ENCODE measurements around the gene CCNG2. TPM values are rescaled to one million over a fixed set of nuclear protein-coding genes. Genes with fewer than 3 reads are reported as not detected.

CCNG2 gene
- total and polyA plus RNA-seq, 2 of the 13 experiments (the other 11 are each of a cell fraction or from before 2014, with no cell fraction given), result 3.9 to 11.5 TPM

DNA sequence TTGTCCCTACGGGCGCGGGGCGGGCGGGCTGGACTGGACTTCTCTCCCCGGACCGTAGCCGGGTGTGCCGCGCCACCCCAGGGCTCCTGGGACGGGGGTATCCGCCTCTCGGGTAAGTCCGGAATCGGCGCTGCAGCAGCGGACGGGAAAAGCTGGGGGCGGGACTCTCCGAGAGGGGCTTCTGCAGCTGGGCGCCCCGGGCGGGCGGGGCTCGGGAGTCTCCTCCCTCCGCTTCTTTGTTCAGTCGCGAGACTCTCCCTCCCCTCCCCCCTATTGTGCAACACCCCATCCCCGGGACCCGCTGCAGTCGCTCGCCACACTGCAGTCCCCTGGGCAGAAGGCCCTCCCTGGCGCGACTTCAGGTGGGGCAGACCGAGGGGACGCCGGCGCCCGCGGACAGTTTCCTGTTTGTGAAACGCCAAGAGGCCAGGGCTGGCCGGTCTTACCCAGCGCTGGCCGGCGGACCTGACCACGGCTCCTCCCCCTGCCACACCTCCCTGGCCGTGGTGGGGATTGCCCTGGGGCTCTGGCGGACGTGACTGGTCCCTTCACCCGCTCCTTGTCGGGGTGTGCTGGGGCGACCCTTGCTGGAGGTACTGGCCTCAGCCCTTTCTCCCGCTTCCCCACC lies 966 bp downstream of the CCNG2 start (continued):
- TF ChIP-seq SRY (CRISPR knock-in tag; IDR thresholded peaks at IDR 0.05), result no peak; the same call in 1 of the 2 replicates
- TF ChIP-seq, protein P1, sequence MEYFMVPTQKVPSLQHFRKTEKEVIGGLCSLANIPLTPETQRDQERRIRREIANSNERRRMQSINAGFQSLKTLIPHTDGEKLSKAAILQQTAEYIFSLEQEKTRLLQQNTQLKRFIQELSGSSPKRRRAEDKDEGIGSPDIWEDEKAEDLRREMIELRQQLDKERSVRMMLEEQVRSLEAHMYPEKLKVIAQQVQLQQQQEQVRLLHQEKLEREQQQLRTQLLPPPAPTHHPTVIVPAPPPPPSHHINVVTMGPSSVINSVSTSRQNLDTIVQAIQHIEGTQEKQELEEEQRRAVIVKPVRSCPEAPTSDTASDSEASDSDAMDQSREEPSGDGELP (IDR thresholded peaks at IDR 0.05; ENCODE audit: borderline replicate concordance, low read depth), result peak; percentile 83; the same call in 1 of the 2 replicates
- TF ChIP-seq MEF2D (CRISPR knock-in tag; IDR thresholded peaks at IDR 0.05), result peak; percentile 61; the same call in 1 of the 2 replicates
- TF ChIP-seq ZNF549 (CRISPR knock-in tag; IDR thresholded peaks at IDR 0.05), result no peak
- no peak for TF ChIP-seq MBNL3 (CRISPR knock-in tag; conservative IDR thresholded peaks at IDR 0.05)
- no peak for TF ChIP-seq ZNF761 (CRISPR knock-in tag; conservative IDR thresholded peaks at IDR 0.05)
- TF ChIP-seq, protein P2, sequence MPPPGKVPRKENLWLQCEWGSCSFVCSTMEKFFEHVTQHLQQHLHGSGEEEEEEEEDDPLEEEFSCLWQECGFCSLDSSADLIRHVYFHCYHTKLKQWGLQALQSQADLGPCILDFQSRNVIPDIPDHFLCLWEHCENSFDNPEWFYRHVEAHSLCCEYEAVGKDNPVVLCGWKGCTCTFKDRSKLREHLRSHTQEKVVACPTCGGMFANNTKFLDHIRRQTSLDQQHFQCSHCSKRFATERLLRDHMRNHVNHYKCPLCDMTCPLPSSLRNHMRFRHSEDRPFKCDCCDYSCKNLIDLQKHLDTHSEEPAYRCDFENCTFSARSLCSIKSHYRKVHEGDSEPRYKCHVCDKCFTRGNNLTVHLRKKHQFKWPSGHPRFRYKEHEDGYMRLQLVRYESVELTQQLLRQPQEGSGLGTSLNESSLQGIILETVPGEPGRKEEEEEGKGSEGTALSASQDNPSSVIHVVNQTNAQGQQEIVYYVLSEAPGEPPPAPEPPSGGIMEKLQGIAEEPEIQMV (CRISPR knock-in tag; IDR thresholded peaks at IDR 0.05; ENCODE audit: low read depth), result peak; percentile 83
- no peak for TF ChIP-seq ZBTB1 (CRISPR knock-in tag; IDR thresholded peaks at IDR 0.05; ENCODE audit: borderline replicate concordance)
- TF ChIP-seq ZNF281 (CRISPR knock-in tag; IDR thresholded peaks at IDR 0.05; ENCODE audit: borderline replicate concordance), result peak; percentile 73; the same call in 1 of the 2 replicates
- TF ChIP-seq NONO (IDR thresholded peaks at IDR 0.05), result no peak
- TF ChIP-seq NONO (CRISPR knock-in tag; conservative IDR thresholded peaks at IDR 0.05), result peak; percentile 90; the same call in 1 of the 2 replicates
- no peak for TF ChIP-seq NFE2 (CRISPR knock-in tag; IDR thresholded peaks at IDR 0.05)
- TF ChIP-seq ZBTB4 (CRISPR knock-in tag; IDR thresholded peaks at IDR 0.05; ENCODE audit: borderline replicate concordance), result no peak
- TF ChIP-seq AGO1 (IDR thresholded peaks at IDR 0.05; ENCODE audit: low read depth, low read length, poor library complexity, severe bottlenecking), result peak; percentile 54
- TF ChIP-seq ZMAT5 (CRISPR knock-in tag; IDR thresholded peaks at IDR 0.05; ENCODE audit: borderline replicate concordance, low read depth), result no peak
- TF ChIP-seq NR2F6 (IDR thresholded peaks at IDR 0.05), result no peak
- 0 out of 2 replicates have a peak, but pooled peaks have one; percentile 4 for TF ChIP-seq NR2F6 (CRISPR knock-in tag; IDR thresholded peaks at IDR 0.05)
- no peak for TF ChIP-seq HDAC6 (IDR thresholded peaks at IDR 0.05; ENCODE audit: low read depth, low read length)
- TF ChIP-seq NR2F1 (CRISPR knock-in tag; IDR thresholded peaks at IDR 0.05), result no peak

Measured in HepG2 (cell line).